Transverse colon (tissue), 4 donors: ENCODE measurements around the gene NRIP3.

Experiments
- EP300 ChIP-seq: sonication (generic); formaldehyde crosslinking; IDR thresholded peaks from one replicate; pipeline ENCODE4 v1.6.1; 2017; ENCODE audit warnings: antibody characterized with exemption, low read depth
- POLR2A ChIP-seq: fragments of 450-650 bp; IDR thresholded peaks from one replicate; pipeline ENCODE4 v1.6.1; 2016; ENCODE audit warnings: antibody characterized with exemption, mild to moderate bottlenecking, moderate library complexity
- POLR2AphosphoS5 ChIP-seq, 3 donors: sonication (generic); formaldehyde crosslinking; IDR thresholded peaks; one replicate each; pipeline ENCODE4 v1.6.1; 2016; ENCODE audit warnings: antibody characterized with exemption in 3 of 3
- TF ChIP-seq, protein P1 (sequence below), 5 experiments: fragments of 200-600 bp in 3 of 5; fragments of 450-650 bp in 2 of 5; sonication (generic) in 3 of 5; IDR thresholded peaks; 1 replicate in 2 of 5; 2 replicates in 3 of 5; pipeline ENCODE4 v1.5.1; 2016 to 2017; ENCODE audit warnings: antibody characterized with exemption in 5 of 5, inconsistent platforms in 3 of 5, mild to moderate bottlenecking in 2 of 5, moderate library complexity in 1 of 5

DNA sequence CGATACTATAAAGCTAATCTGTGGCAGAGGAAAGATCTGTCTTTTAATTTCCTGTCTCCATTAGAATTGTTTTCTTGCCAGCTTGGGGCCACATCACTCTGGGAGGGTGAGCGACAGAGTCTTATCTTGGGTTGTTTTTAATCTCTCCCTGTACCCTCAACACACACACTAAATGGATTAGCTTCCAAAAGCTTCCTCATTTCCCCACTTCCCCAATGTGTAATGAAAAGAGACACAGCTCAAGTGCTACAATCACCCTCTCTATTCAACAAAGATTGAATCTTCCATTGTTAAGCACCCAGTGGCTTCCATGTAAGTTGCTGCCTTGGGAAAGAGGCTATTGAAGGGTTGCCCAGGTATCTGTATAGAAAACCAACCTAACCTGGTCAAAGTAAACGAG, 54.9 kb downstream of the NRIP3 start:
- TF ChIP-seq, protein P1, sequence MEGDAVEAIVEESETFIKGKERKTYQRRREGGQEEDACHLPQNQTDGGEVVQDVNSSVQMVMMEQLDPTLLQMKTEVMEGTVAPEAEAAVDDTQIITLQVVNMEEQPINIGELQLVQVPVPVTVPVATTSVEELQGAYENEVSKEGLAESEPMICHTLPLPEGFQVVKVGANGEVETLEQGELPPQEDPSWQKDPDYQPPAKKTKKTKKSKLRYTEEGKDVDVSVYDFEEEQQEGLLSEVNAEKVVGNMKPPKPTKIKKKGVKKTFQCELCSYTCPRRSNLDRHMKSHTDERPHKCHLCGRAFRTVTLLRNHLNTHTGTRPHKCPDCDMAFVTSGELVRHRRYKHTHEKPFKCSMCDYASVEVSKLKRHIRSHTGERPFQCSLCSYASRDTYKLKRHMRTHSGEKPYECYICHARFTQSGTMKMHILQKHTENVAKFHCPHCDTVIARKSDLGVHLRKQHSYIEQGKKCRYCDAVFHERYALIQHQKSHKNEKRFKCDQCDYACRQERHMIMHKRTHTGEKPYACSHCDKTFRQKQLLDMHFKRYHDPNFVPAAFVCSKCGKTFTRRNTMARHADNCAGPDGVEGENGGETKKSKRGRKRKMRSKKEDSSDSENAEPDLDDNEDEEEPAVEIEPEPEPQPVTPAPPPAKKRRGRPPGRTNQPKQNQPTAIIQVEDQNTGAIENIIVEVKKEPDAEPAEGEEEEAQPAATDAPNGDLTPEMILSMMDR (IDR thresholded peaks at IDR 0.05), result no peak
- no peak for TF ChIP-seq POLR2A
- TF ChIP-seq EP300, result no peak
- no peak for TF ChIP-seq POLR2AphosphoS5 (IDR thresholded peaks at IDR 0.05)
